HepG2 (cell line): ENCODE data around the gene B4GALT1.

Source experiments
- GATAD1 ChIP-seq: IDR thresholded peaks from 2 replicates; pipeline ENCODE4 v1.6.1; 2016; ENCODE audit warnings: missing genetic modification reagents, missing compliant biosample characterization
- HNF4G ChIP-seq, 2 experiments: sonication (generic) in 1 of 2; formaldehyde crosslinking in 1 of 2; IDR thresholded peaks; 2 replicates each; pipeline versions ENCODE4 v1.4.0 to v1.6.1; 2011 to 2020; ENCODE audit warnings: borderline replicate concordance in 2 of 2, low read depth in 2 of 2, mild to moderate bottlenecking in 2 of 2, low read length in 1 of 2, missing genetic modification reagents in 1 of 2, moderate library complexity in 1 of 2
- KLF16 ChIP-seq, 2 experiments: sonication (generic) in 1 of 2; formaldehyde crosslinking in 1 of 2; IDR thresholded peaks; 2 replicates each; pipeline versions ENCODE4 v1.6.1 to v1.8.0; 2016 to 2023; ENCODE audit warnings: missing genetic modification reagents in 2 of 2, missing compliant biosample characterization in 1 of 2
- PITX1 ChIP-seq: sonication (generic); formaldehyde crosslinking; IDR thresholded peaks from 2 replicates; pipeline ENCODE4 v1.5.1; 2020; ENCODE audit warnings: mild to moderate bottlenecking, missing genetic modification reagents
- POLR2A ChIP-seq, 2 experiments: IDR thresholded peaks; 2 replicates each; pipeline ENCODE4 v1.6.1; 2011; ENCODE audit warnings: low read depth in 2 of 2, low read length in 2 of 2, mild to moderate bottlenecking in 1 of 2, moderate library complexity in 1 of 2; ENCODE audit not compliant: insufficient read depth in 1 of 2
- ZNF264 ChIP-seq: sonication (generic); formaldehyde crosslinking; IDR thresholded peaks from 2 replicates; pipeline ENCODE4 v1.4.0; 2020; ENCODE audit warnings: missing genetic modification reagents
- ZNF343 ChIP-seq: sonication (generic); formaldehyde crosslinking; IDR thresholded peaks from 2 replicates; pipeline ENCODE4 v1.4.0; 2020; ENCODE audit warnings: mild to moderate bottlenecking, missing genetic modification reagents
- TF ChIP-seq, protein P1 (sequence below): sonication (generic); formaldehyde crosslinking; IDR thresholded peaks from 2 replicates; pipeline ENCODE4 v1.5.0; 2020; ENCODE audit warnings: mild to moderate bottlenecking, missing genetic modification reagents, moderate library complexity
- TF ChIP-seq, protein P2 (sequence below): sonication (generic); formaldehyde crosslinking; IDR thresholded peaks from 2 replicates; pipeline ENCODE4 v1.4.0; 2020; ENCODE audit warnings: missing genetic modification reagents
- TF ChIP-seq, protein P3 (sequence below): sonication (generic); formaldehyde crosslinking; IDR thresholded peaks from 2 replicates; pipeline ENCODE4 v1.5.0; 2020; ENCODE audit warnings: missing genetic modification reagents
- TF ChIP-seq, protein P4 (sequence below): IDR thresholded peaks from 2 replicates; pipeline ENCODE4 v1.6.1; 2016; ENCODE audit warnings: low read depth, missing genetic modification reagents, missing compliant biosample characterization

DNA sequence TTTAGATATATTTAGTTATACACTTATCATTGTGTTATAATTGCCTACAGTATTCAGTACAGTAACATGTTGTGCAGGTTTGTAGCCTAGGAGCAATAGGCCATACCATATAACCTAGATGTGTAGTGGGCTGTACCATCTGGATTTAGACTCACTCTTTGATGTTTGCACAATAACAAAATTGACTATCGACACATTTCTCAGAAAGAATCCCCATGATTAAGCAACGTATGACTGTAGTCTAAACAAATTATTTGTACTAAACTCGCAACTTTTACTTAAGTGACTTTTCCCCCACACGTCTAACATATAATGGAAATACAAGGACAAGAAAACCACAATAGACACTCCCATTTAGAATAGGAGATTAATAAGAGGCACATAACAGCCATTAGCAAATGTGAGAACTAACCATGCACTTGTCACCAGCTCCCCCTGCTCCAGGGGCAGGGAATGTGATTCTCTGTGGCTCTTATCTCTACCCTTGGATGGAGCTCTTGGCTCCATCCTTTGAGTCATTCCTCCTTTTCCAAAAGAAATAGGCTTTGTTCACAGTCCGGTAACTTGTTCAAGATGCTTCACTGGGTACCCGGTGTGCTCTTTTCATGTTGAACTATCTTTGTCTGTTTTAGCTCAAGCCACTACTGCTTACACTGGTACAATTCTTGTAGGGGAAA, 8.7 kb upstream of the B4GALT1 start:
- TF ChIP-seq ZNF343 (no peak), GATAD1 (CRISPR knock-in tag) (no peak), KLF16 (CRISPR knock-in tag; IDR thresholded peaks at IDR 0.05) (no peak), PITX1 (no peak), ZNF264 (CRISPR knock-in tag) (no peak), HNF4G (IDR thresholded peaks at IDR 0.05; ENCODE audit: borderline replicate concordance, low read depth, low read length) (no peak), HNF4G (CRISPR knock-in tag; IDR thresholded peaks at IDR 0.05; ENCODE audit: borderline replicate concordance, low read depth) (no peak), POLR2A (IDR thresholded peaks at IDR 0.05; ENCODE audit: insufficient read depth in 1 of 2, low read depth in 2 of 2, low read length in 2 of 2) (no peak)
- TF ChIP-seq, protein P1, sequence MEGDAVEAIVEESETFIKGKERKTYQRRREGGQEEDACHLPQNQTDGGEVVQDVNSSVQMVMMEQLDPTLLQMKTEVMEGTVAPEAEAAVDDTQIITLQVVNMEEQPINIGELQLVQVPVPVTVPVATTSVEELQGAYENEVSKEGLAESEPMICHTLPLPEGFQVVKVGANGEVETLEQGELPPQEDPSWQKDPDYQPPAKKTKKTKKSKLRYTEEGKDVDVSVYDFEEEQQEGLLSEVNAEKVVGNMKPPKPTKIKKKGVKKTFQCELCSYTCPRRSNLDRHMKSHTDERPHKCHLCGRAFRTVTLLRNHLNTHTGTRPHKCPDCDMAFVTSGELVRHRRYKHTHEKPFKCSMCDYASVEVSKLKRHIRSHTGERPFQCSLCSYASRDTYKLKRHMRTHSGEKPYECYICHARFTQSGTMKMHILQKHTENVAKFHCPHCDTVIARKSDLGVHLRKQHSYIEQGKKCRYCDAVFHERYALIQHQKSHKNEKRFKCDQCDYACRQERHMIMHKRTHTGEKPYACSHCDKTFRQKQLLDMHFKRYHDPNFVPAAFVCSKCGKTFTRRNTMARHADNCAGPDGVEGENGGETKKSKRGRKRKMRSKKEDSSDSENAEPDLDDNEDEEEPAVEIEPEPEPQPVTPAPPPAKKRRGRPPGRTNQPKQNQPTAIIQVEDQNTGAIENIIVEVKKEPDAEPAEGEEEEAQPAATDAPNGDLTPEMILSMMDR: no peak
- TF ChIP-seq, protein P2, sequence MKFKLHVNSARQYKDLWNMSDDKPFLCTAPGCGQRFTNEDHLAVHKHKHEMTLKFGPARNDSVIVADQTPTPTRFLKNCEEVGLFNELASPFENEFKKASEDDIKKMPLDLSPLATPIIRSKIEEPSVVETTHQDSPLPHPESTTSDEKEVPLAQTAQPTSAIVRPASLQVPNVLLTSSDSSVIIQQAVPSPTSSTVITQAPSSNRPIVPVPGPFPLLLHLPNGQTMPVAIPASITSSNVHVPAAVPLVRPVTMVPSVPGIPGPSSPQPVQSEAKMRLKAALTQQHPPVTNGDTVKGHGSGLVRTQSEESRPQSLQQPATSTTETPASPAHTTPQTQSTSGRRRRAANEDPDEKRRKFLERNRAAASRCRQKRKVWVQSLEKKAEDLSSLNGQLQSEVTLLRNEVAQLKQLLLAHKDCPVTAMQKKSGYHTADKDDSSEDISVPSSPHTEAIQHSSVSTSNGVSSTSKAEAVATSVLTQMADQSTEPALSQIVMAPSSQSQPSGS (CRISPR knock-in tag): no peak
- TF ChIP-seq, protein P3, sequence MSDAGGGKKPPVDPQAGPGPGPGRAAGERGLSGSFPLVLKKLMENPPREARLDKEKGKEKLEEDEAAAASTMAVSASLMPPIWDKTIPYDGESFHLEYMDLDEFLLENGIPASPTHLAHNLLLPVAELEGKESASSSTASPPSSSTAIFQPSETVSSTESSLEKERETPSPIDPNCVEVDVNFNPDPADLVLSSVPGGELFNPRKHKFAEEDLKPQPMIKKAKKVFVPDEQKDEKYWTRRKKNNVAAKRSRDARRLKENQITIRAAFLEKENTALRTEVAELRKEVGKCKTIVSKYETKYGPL (CRISPR knock-in tag): no peak
- TF ChIP-seq, protein P4, sequence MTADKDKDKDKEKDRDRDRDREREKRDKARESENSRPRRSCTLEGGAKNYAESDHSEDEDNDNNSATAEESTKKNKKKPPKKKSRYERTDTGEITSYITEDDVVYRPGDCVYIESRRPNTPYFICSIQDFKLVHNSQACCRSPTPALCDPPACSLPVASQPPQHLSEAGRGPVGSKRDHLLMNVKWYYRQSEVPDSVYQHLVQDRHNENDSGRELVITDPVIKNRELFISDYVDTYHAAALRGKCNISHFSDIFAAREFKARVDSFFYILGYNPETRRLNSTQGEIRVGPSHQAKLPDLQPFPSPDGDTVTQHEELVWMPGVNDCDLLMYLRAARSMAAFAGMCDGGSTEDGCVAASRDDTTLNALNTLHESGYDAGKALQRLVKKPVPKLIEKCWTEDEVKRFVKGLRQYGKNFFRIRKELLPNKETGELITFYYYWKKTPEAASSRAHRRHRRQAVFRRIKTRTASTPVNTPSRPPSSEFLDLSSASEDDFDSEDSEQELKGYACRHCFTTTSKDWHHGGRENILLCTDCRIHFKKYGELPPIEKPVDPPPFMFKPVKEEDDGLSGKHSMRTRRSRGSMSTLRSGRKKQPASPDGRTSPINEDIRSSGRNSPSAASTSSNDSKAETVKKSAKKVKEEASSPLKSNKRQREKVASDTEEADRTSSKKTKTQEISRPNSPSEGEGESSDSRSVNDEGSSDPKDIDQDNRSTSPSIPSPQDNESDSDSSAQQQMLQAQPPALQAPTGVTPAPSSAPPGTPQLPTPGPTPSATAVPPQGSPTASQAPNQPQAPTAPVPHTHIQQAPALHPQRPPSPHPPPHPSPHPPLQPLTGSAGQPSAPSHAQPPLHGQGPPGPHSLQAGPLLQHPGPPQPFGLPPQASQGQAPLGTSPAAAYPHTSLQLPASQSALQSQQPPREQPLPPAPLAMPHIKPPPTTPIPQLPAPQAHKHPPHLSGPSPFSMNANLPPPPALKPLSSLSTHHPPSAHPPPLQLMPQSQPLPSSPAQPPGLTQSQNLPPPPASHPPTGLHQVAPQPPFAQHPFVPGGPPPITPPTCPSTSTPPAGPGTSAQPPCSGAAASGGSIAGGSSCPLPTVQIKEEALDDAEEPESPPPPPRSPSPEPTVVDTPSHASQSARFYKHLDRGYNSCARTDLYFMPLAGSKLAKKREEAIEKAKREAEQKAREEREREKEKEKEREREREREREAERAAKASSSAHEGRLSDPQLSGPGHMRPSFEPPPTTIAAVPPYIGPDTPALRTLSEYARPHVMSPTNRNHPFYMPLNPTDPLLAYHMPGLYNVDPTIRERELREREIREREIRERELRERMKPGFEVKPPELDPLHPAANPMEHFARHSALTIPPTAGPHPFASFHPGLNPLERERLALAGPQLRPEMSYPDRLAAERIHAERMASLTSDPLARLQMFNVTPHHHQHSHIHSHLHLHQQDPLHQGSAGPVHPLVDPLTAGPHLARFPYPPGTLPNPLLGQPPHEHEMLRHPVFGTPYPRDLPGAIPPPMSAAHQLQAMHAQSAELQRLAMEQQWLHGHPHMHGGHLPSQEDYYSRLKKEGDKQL (CRISPR knock-in tag): no peak
